Stimulated activated naive CD8-positive, alpha-beta T cell treated with anti-CD3 and anti-CD28 coated beads, Interleukin-15, Interleukin-2, amounts not matched to agents 100 U/mL and 50 U/mL, for 24 hours (primary cell): ENCODE measurements around the gene RFX1.
"Not testable (repeated sequence)": the region's sequence is repeated elsewhere in the genome, so short reads cannot be mapped to it uniquely, and the experiment has no call there.

ENCODE experiments used
- ATAC-seq: fragments of 150-1000 bp; cut with Tn5 transposase; one replicate; pipeline ENCODE4 v1.10.0; 2021
- DNase-seq: peaks from one replicate; pipeline ENCODE4 v3.0.0; 2021

The RFX1 gene

DNA sequence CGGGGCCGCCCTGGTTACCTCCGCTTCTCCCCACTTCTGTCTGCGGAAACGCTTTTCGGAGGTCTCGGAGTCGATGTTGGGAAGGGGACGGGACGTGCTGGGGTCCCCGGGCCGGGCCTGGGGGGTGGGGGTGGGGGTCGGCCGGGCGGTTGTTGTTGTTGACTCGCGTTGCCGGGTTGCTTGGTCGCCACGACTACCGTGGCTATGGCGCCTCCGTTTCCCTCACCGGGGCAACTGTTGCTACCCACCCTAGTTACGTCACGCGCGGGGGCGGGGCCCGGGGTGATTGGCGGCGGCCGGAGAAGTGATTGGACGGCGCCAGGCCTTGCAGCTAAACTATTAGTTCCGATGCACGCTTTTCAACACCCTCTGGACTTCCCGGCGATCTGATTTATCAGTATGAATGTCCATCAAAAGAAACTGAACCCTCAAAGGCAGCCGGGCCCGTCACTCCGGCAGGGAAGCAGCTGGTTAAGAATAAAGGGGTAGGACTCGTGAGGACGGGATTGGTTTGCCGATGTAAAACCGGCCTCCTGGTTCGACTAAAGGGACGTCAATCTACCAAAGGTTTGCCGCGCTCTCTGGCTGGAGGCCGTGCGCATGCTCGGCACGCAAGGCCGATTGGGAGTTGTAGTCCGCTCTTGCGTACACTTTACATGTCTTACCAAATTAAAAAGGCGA, at the start of gene RFX1:
Gene RFX1 (minus strand): TSS at position 236 of the 681 bp plus-strand sequence. CDS start 12,477 bp downstream, outside the sequence.
- ATAC-seq (peak; percentile 82), DNase-seq (peak; percentile 100)

DNA sequence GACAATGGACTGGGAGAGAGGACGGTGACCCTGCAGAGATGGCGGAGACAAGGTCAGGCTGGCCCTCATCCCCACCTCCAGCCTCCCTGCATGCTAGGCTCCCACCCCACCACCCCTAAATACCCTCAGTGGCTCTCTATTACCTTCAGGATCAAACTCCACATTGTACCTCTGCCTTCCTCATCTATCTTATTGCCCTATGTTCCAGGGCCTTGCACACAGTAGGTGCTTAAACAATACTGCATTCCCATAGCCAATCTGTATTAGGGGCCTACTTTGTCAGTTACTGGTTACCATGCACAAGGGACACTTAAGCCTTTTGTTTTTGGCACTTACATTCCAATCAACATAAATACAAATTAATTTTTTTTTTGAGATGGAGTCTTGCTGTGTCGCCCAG, 49.3 kb upstream of the RFX1 start:
- ATAC-seq (no peak), DNase-seq (no peak)

DNA sequence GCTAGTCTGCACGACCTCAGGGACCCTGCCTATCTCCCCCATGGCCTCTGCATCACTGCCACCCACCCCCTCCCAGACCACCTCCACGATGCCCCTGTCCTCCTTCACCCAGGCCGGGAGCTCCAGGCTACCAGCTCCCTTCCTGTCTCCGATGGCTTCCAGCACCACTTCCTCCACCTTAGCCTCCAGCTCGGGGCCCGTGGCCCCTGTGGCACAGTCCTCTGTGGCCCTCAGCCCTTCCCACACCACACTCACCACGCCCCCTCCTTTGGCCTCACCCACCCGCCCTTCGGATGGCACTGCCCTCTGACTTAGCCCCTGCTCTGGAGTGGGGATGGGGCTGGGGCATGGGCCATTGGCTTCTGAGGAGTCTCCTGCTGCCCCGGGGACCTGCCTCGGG, 48.6 kb upstream of the RFX1 start:
- no peak for DNase-seq
- ATAC-seq: no peak

DNA sequence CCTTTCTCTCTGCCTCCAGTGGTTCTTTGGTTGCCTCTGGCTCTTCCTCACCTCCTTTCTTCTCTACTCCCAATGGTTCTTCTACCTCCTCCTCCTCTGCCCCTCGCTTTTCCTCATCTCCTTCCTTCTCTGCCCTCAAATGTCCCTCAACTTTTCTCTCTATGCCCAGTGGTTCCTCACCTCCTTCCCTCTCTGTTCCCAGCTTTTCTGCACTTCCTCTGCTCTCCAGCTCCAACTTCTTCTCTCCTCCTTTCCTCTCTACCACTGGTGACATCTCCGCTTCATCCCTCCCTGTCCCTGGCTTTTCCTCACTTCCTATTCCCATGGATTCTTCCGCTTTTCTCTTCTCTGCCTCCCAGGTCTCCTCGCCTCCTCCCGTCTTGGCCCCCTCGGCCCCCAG, 48.0 kb upstream of the RFX1 start:
- ATAC-seq (no peak), DNase-seq (no peak)

DNA sequence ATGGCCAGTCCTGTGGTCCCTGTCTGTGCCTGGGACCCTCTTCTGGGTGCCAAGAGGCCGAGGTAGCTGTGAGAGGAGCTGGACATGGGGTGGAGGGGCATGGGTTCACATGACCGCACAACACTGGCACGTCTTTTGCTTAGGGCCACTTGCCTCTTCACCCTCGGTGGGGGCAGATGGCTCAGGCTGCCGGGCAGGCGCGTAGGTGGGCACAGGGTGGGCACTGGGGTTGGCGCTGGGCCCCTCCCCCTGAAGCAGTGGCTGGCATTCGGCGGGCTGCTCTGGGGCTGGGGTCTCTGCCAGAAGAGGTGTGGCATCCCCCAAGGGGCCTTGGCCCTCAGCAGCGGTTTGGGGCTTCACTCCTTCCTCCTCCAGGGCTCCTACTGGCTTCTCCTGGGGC, 47.4 kb upstream of the RFX1 start:
- no peak for ATAC-seq

DNA sequence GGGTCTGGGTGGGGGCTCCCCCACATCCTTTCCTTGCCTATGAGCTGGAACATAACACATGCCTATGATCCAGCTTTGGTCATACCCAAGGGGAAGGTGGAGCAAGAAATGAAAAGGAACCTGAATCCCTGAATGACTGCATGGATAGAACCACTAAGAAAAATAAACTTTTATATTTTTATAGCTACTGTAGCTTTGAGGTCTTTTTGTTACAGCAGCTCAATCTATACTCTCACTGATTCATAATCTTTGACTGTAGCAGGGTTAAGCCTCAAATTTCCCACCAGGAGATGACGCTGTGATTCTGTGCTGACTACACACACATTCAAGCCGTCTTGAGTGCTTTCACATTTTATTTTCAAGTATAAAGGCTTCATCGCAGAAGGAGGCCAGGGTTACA, 46.9 kb upstream of the RFX1 start:
- no peak for ATAC-seq

More for the DNA sequence above, 47.4 kb upstream of the RFX1 start:
- DNase-seq: no peak

DNA sequence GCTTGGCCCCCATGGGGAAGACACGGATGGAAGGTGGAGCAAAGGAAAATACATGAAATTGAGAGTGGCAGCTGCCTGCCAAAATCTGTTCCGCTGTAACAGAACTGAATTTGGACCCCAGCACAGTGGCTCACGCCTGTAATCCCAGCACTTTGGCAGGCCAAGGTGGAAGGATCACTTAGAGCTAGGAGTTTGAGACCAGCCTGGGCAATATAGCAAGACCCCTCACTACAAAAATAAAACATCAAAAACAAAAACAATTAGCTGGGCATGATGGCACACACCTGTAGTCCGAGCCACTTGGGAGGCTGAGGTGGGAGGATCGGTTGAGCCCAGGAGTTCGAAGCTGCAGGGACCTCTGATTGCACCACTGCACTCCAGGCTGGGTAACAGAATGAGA, 46.4 kb upstream of the RFX1 start:
- no peak for DNase-seq
- ATAC-seq: no peak

More for the DNA sequence above, 46.9 kb upstream of the RFX1 start:
- no peak for DNase-seq

DNA sequence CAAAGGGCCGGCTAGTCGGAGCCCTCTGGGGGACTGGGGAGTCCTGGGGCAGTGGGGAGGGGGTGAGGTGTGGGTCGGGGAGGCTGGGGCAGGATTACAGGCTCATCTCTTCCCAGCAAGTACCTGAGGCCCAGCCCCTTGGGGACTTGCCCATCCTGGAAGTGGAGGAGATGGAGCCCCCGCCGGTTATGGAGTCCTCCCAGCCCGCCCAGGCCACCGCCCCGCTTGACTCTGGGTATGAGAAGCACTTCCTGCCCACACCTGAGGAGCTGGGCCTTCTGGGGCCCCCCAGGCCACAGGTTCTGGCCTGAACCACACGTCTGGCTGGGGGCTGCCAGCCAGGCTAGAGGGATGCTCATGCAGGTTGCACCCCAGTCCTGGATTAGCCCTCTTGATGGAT, 45.9 kb upstream of the RFX1 start:
- ATAC-seq (no peak), DNase-seq (no peak)

DNA sequence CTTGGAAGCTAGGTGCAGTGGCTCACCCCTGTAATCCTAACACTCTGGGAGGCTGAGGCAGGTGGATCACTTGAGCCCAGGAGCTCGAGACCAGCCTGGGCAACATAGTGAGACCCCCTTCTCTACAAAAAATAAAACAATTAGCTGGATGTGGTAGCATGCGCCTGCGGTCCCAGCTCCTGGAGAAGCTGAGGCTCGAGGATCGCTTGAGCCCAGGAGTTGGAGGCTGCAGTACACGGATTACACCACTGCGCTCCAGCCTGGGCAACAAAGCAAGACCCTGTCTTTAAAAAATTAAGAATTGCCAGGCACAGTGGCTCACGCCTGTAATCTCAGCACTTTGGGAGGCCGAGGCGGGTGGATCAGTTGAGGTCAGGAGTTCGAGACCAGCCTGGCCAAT, 44.8 kb upstream of the RFX1 start:
- not testable (repeated sequence) for ATAC-seq, DNase-seq

DNA sequence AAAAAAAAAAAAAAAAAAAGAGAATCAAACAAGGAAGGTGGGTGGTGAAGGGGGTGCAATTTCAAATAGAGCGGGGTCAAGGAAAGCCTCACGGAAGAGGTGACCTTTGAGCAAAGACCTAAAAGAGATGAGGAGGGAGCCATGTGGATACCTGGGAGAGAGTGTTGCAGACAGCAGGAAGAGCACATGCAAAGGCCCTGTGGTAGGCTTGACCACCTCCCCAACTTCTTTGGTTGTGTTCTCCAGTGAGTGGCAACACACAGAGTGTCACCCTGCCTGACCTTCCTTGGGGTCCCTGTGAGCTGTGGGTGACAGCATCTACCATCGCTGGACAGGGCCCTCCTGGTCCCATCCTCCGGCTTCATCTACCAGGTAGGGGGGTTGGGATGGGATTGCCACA, 44.4 kb upstream of the RFX1 start:
- DNase-seq (no peak), ATAC-seq (no peak)

DNA sequence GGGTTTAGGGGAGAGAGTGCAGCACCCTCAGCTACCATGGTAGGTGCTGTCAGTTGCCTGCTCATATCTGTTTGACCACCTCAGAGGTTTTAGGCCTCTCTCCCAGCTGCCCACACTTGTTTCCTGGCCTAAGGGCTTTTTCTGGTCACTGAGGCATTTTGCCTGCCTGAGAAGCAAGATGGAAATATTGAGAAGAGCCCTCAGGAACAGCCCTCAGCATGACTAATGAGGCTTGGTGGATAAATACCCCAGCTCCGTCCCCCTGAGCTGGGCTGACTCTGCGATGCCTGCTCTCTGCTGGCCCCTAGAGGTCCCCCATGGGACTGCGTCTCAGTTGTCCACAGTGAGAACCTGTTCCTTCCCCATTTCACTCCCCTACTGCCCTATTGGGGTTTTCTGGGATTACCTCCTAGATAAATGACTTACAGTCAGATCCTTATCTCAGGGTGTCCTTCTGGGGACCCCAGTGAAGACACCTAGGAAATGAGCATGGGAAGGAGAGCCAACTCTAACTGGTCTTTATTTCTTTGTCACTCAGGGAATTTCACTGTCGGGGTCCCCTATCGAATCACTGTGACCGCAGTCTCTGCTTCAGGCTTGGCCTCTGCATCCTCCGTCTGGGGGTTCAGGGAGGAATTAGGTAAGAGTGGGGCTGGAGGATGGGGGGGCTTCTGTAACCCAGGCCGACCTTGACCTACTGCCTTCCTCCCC, 42.5 kb upstream of the RFX1 start:
- DNase-seq (peak; percentile 88), ATAC-seq (peak; percentile 91)

DNA sequence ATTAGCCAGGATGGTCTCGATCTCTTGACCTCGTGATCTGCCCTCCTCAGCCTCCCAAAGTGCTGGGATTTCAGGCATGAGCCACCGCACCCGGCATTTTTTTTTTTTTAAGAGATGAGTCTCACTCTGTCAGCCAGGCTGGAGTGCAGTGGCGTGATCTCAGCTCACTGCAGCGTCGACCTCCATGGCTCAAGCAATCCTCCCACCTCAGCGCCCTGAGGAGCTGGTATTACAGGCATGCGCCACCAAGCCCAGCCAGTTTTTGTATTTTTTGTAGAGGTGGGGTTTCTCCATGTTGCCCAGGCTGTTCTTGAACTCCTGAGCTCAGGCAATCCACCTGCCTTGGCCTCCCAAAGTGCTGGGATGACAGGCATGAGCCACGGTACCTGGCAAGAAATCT, 41.7 kb upstream of the RFX1 start:
- ATAC-seq, DNase-seq: not testable (repeated sequence)

DNA sequence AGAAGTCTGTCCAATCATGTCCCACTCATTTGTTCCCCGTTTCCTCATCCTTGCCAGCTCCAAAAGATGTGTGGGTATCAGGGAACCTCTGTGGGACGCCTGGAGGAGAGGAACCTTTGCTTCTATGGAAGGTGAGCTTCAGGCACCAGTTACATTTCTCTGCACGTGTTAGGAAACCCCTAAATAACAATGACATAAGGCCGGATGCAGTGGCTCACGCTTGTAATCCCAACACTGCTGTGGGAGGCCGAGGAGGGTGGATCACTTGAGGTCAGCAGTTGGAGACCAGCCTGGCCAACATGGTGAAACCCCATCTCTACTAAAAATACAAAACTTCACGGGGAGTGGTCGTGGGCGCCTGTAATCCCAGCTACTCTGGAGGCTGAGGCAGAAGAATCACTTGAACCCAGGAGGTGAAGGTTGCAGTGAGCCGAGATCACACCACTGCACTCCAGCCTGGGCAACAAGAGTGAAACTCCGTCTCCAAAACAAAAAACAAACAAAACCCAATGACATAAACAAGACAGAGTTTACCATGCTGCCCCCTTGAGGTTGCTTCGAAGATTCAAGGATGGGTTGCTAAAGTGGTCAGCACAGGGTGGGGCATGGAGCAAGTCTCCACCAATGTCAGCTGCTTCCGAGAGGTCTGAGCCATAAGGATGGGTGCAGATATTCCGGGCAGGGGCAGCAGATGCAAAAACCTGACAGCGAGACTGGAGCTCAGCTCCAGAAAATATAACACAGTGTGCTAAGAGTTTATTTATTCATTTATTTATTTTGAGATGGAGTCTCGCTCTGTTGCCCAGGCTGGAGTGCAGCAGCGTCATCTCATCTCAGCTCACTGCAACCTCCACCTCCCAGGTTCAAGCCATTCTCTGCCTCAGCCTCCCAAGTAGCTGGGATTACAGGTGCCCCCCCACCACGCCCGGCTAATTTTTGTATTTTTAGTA, 36.8 kb upstream of the RFX1 start:
- ATAC-seq: peak; percentile 46

DNA sequence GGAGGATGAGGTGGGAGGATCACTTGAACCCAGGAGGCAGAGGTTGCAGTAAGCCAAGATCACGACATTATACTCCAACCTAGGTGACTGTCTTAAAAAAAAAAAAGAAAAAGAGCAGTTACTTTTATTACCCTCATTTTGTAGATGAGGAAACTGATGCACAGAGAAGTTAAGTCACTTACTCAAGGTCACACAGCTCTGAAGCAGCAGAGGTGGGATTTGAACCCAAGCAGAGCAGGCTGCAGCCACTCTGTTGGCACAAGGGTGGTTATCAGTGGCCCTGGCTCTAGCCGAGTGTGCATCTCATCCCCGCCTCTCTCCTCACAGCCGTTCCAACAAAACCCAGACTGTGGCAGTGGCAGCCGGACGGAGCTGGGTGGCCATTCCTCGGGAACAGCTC, 33.1 kb upstream of the RFX1 start:
- DNase-seq (no peak), ATAC-seq (no peak)

More for the DNA sequence above, 36.8 kb upstream of the RFX1 start:
- peak; percentile 32 for DNase-seq

DNA sequence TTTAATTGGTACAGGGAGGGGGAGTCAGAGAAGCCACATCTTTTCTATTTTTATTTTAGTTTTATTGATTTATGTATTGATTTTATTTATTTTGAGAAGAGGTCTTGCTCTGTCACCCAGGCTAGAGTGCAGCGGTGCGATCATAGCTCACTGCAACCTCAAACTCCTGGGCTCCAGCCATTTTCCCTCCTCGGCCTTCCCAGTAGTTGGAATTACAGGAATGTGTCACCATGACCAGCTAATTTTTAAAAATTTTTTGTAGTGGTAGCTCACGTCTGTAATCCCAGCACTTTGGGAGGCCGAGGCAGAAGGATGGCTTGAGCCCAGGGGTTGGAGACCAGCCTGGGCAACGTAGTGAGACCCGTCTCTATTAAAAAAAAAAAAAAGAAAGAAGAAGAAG, 29.6 kb upstream of the RFX1 start:
- ATAC-seq (no peak), DNase-seq (no peak)

DNA sequence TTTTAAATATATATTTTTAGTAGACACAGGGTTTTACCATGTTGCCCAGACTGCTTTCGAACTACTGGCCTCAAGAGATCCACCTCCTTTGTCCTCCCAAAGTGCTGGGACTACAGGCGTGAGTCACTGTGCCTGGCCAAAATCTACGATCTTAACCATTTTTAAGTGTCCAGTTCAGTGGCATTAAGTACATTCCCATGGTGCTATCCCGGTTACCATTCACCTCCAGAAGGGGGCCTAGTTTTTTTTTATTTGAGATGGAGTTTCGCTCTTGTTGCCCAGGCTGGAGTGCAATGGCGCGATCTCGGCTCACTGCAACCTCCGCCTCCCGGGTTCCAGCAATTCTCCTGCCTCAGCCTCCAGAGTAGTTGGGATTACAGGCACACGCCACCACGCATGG, 29.0 kb upstream of the RFX1 start:
- not testable (repeated sequence) for DNase-seq, ATAC-seq

DNA sequence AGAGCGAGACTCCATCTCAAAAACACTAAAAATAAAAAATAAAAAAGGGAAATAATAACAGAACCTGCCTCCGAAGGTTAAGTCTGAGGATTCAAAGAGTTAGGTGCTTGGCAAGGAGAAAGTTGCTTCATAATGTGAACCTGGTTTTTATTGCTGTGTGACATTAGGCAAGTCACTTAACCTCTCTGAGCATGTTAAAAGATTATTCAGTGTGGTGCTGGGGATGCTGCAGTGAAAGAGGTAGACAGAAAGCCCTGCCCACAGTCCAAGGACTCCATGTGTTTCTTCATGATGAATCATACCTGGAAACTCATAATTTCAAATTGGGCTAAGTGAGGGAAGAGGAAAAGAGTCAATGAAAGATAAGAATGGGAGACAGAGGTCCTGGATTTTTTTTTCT, 27.8 kb upstream of the RFX1 start:
- DNase-seq (no peak), ATAC-seq (no peak)

DNA sequence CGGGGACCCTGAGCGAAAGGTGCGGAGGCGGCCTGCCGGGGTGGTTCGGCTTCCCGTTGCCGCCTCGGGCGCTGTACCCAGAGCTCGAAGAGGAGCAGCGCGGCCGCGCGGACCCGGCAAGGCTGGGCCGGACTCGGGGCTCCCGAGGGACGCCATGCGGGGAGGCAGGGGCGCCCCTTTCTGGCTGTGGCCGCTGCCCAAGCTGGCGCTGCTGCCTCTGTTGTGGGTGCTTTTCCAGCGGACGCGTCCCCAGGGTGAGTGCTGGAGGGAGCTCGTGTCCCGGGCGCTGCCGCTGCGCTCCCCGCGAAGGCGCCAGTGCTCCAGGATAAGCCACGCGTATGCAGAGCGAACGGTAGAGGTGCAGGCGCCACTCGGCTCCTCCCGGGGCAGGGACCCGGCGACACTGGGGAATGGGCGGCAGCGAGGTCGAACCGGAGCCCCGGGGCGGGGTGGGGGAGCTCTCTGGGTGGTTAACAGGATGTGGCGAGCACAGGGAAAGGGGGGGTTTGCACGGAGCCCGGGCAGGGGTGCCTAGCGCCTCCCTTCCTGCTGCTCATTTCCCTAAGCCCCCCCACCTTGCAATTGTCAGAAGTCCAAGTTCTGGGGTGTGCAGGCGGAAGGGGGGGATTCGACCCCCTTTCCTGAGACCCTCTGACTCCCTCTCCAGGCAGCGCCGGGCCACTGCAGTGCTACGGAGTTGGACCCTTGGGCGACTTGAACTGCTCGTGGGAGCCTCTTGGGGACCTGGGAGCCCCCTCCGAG, 25.8 kb upstream of the RFX1 start, which contains the start of gene IL27RA:
Gene IL27RA (plus strand): TSS at position 44 of the 762 bp plus-strand sequence. CDS start 111 bp downstream, at position 155.
- DNase-seq: peak; percentile 83
- peak; percentile 79 for ATAC-seq

DNA sequence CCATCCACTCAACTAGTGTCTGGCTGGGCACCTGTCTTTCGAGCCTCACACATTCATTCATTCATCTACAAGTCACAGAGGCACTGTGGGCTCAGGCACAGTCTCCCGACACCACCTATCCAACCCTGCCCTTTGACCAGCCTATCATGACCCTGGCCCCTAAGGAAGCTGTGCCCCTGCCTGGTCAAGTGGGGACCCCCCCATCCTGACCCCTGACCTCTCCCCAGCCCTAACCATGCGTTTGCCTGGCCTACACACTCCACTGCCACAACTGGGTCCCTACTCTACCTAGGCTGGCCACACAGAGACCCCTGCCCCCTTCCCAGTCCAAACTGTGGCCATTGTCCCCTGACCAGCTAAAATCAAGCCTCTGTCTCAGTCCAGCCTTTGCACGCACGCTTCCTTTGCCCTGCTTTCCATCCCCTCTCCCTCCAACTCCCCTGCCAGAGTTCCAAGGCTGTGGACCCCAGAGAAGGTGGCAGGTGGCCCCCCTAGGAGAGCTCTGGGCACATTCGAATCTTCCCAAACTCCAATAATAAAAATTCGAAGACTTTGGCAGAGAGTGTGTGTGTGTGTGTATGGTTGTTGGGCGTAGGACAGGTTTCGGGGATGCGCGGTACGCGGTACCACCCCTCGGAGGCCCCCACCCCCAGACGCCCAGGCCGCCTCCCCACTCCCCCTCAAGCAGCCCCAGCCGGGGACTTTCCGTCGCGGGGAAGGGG, 25.0 kb upstream of the RFX1 start:
- no peak for ATAC-seq

DNA sequence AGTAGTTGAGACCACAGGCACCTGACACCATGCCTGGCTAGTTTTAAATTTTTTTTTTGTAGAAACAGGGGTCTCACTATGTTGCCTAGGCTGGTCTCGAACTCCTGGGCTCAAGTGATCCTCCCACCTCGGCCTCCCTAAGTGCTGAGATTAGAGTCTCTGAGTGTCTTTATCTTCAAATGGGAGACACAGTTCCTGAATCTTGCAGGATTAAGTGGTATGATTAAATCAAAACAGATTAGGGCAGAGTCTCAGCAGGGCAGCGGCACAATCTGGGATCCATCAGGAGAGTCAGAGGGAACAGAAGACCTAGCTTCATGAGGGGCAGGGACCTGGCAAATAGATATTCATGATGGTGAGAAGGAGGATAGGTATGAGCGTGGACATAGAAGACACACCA, 22.8 kb upstream of the RFX1 start:
- DNase-seq: no peak
- no peak for ATAC-seq

More for the DNA sequence above, 25.0 kb upstream of the RFX1 start:
- no peak for DNase-seq

DNA sequence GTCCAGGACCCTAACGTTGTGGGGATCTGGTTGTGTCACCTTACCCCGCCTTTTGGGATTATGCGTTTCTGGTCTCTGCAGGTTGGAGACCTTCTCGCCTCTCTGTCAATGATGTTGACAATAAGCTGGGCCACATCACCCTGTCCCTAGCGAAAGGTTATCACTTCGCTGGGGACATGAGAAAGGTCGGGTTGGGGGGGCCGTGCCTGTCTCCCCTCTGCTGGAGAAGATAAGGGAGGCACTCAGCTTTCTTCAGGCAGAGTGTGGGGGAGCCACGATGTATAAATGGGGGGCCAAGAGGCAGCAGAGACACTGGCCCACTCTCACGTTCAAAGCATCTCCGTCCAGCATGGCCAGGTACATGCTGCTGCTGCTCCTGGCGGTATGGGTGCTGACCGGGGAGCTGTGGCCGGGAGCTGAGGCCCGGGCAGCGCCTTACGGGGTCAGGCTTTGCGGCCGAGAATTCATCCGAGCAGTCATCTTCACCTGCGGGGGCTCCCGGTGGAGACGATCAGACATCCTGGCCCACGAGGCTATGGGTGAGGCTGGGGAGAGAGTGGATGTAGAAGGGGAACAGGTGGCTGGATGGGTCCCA, 21.8 kb upstream of the RFX1 start, which contains the start of gene RLN3:
Gene RLN3 (plus strand): TSS at position 293 of the 595 bp plus-strand sequence. CDS start 57 bp downstream, at position 350.
- no peak for DNase-seq
- ATAC-seq: no peak
